HG03175 (cell line): Measurements from ENCODE around the gene KCNG1.
"Not testable (repeated sequence)": the region's sequence is repeated elsewhere in the genome, so short reads cannot be mapped to it uniquely, and the experiment has no call there.

ENCODE experiments used
- ATAC-seq: cut with Tn5 transposase; IDR thresholded peaks from one replicate; pipeline ENCODE4 v1.9.1; 2021; ENCODE audit warnings: mild to moderate bottlenecking, moderate library complexity; ENCODE audit not compliant: unreplicated experiment

KCNG1 gene

GRCh38 chr20:50987493-50988210 is 35.3 kb downstream of the KCNG1 start:
- ATAC-seq: no peak

- no peak for ATAC-seq
These were observed 39.6 kb downstream of the KCNG1 start for GRCh38 chr20:50983321-50983720.

- ATAC-seq: no peak
These were observed 40.5 kb downstream of the KCNG1 start for GRCh38 chr20:50982363-50982762.

GRCh38 chr20:50981714-50982048 is 41.2 kb downstream of the KCNG1 start:
- ATAC-seq: no peak

GRCh38 chr20:50980851-50981713 is 41.8 kb downstream of the KCNG1 start:
- no peak for ATAC-seq

GRCh38 chr20:50980071-50980681 is 42.7 kb downstream of the KCNG1 start:
- no peak for ATAC-seq

- ATAC-seq: not testable (repeated sequence)
These were observed 44.4 kb downstream of the KCNG1 start for GRCh38 chr20:50978533-50978932.

- ATAC-seq: no peak
These were observed 45.6 kb downstream of the KCNG1 start for GRCh38 chr20:50977066-50978021.

- ATAC-seq: no peak
These were observed 47.1 kb downstream of the KCNG1 start for GRCh38 chr20:50975701-50976330.

GRCh38 chr20:50969912-50970311 is 53.0 kb downstream of the KCNG1 start:
- no peak for ATAC-seq

- ATAC-seq: no peak
These were observed 53.5 kb downstream of the KCNG1 start for GRCh38 chr20:50969435-50969834.

- ATAC-seq: no peak
These were observed 54.6 kb downstream of the KCNG1 start for GRCh38 chr20:50968289-50968688.

- no peak for ATAC-seq
These were observed 55.3 kb downstream of the KCNG1 start for GRCh38 chr20:50967586-50967985.

- ATAC-seq: no peak
These were observed 63.3 kb downstream of the KCNG1 start for GRCh38 chr20:50959543-50960126.

- ATAC-seq: peak; percentile 71
These were observed 64.0 kb downstream of the KCNG1 start, which contains the start of gene MOCS3 for GRCh38 chr20:50958615-50959542. TSS of gene MOCS3 (plus strand) at chr20:50958818. CDS start at chr20:50958843, 25 bp downstream.

GRCh38 chr20:50957798-50958614 is 64.9 kb downstream of the KCNG1 start, which contains the start of gene DPM1:
TSS of gene DPM1 (minus strand) at chr20:50958532. CDS start at chr20:50958523, 9 bp downstream.
- ATAC-seq: peak; percentile 82

GRCh38 chr20:50957276-50957675 is 65.6 kb downstream of the KCNG1 start:
- no peak for ATAC-seq

- no peak for ATAC-seq
These were observed 69.1 kb downstream of the KCNG1 start for GRCh38 chr20:50953821-50954220.
